GM23338 (cell line): ENCODE data around the gene MANEAL. TPM values are rescaled to one million over a fixed set of nuclear protein-coding genes. Genes with fewer than 3 reads are reported as not detected.

ENCODE experiments used
- ATAC-seq: fragments of 200-7000 bp; cut with Tn5 transposase; 3 replicates; pipeline ENCODE4 v1.9.1; 2020
- DNase-seq: peaks from one replicate; pipeline ENCODE4 v3.0.0-alpha.2; 2015; ENCODE audit warnings: low spot score
- H2AFZ ChIP-seq: fragments of 200-600 bp; sonication (generic); 2 replicates; pipeline ENCODE4 v1.8.0; 2016; ENCODE audit warnings: antibody characterized with exemption, mild to moderate bottlenecking, moderate library complexity
- H3F3A ChIP-seq: fragments of 200-600 bp; sonication (generic); replicated peaks from 2 replicates; pipeline ENCODE4 v1.8.0; 2017; ENCODE audit warnings: antibody characterized with exemption, mixed run types, low read depth
- H3K27ac ChIP-seq: fragments of 200-600 bp; sonication (generic); 2 replicates; pipeline ENCODE4 v1.6.1; 2016; ENCODE audit warnings: low read depth
- H3K27me3 ChIP-seq: fragments of 200-600 bp; sonication (generic); 2 replicates; pipeline ENCODE4 v1.8.0; 2016; ENCODE audit warnings: mild to moderate bottlenecking, mixed run types, moderate library complexity; ENCODE audit not compliant: insufficient read depth
- H3K36me3 ChIP-seq: fragments of 200-600 bp; sonication (generic); 2 replicates; pipeline ENCODE4 v1.8.0; 2016; ENCODE audit warnings: mild to moderate bottlenecking; ENCODE audit not compliant: insufficient read depth
- H3K4me1 ChIP-seq: fragments of 200-600 bp; sonication (generic); 2 replicates; pipeline ENCODE4 v1.8.0; 2016; ENCODE audit warnings: mild to moderate bottlenecking, moderate library complexity; ENCODE audit not compliant: insufficient read depth
- H3K4me2 ChIP-seq: fragments of 200-600 bp; sonication (generic); 2 replicates; pipeline ENCODE4 v1.7.1; 2017; ENCODE audit warnings: mixed run types
- H3K4me3 ChIP-seq: fragments of 200-600 bp; sonication (generic); 2 replicates; pipeline ENCODE4 v1.6.1; 2016; ENCODE audit warnings: mixed run types
- H3K79me2 ChIP-seq: fragments of 200-600 bp; sonication (generic); replicated peaks from 2 replicates; pipeline ENCODE4 v1.8.0; 2017; ENCODE audit warnings: mild to moderate bottlenecking; ENCODE audit not compliant: insufficient read depth
- H3K9me2 ChIP-seq: fragments of 200-600 bp; sonication (generic); 2 replicates; pipeline ENCODE4 v1.8.0; 2017; ENCODE audit not compliant: insufficient read depth
- H4K20me1 ChIP-seq: fragments of 200-600 bp; sonication (generic); replicated peaks from 2 replicates; pipeline ENCODE4 v1.8.0; 2017; ENCODE audit warnings: mild to moderate bottlenecking; ENCODE audit not compliant: insufficient read depth
- H3K27ac Mint-ChIP-seq: 2 replicates; pipeline ENCODE4 v1.8.0; 2020; ENCODE audit warnings: inconsistent platforms, mild to moderate bottlenecking, moderate library complexity, mixed read lengths
- H3K27me3 Mint-ChIP-seq: 3 replicates; pipeline ENCODE4 v1.8.0; 2022; ENCODE audit warnings: low read depth, mild to moderate bottlenecking, moderate library complexity, mixed read lengths, inconsistent platforms; ENCODE audit not compliant: insufficient read depth, poor library complexity
- H3K36me3 Mint-ChIP-seq: 3 replicates; pipeline ENCODE4 v1.8.0; 2021; ENCODE audit warnings: low read depth, mild to moderate bottlenecking, inconsistent platforms, moderate library complexity, mixed read lengths
- H3K4me1 Mint-ChIP-seq: 3 replicates; pipeline ENCODE4 v1.8.0; 2020; ENCODE audit warnings: mild to moderate bottlenecking, inconsistent platforms, mixed read lengths
- H3K4me3 Mint-ChIP-seq: 3 replicates; pipeline ENCODE4 v1.8.0; 2021; ENCODE audit warnings: moderate library complexity, mild to moderate bottlenecking, inconsistent platforms, mixed read lengths
- H3K9me3 Mint-ChIP-seq: 3 replicates; pipeline ENCODE4 v1.8.0; 2020; ENCODE audit warnings: moderate library complexity, mild to moderate bottlenecking, inconsistent platforms, mixed read lengths
- CREB1 ChIP-seq: fragments of 250-450 bp; sonication (Bioruptor Pico); IDR thresholded peaks from 2 replicates; pipeline ENCODE4 v1.5.0; 2020; ENCODE audit warnings: low read depth, mild to moderate bottlenecking, moderate library complexity
- CTCF ChIP-seq, 2 experiments: fragments of 200-600 bp in 1 of 2; sonication (generic) in 1 of 2; conservative IDR thresholded peaks; 2 replicates each; pipeline versions ENCODE4 v1.5.1 to v1.6.1; 2016 to 2017; ENCODE audit warnings: antibody characterized with exemption in 2 of 2, low read depth in 2 of 2, mild to moderate bottlenecking in 2 of 2, moderate library complexity in 1 of 2
- EZH2phosphoT487 ChIP-seq: fragments of 200-600 bp; sonication (generic); IDR thresholded peaks from one replicate; pipeline ENCODE4 v1.8.1; 2018; ENCODE audit warnings: antibody characterized with exemption; ENCODE audit not compliant: unreplicated experiment
- JUNB ChIP-seq: IDR thresholded peaks from one replicate; pipeline ENCODE4 v1.6.1; 2016; ENCODE audit warnings: antibody characterized with exemption; ENCODE audit not compliant: unreplicated experiment
- POLR2AphosphoS5 ChIP-seq: IDR thresholded peaks from 2 replicates; pipeline ENCODE4 v1.6.1; 2016; ENCODE audit warnings: antibody characterized with exemption, low read depth
- REST ChIP-seq: IDR thresholded peaks from one replicate; pipeline ENCODE4 v1.6.1; 2018; ENCODE audit warnings: antibody characterized with exemption; ENCODE audit not compliant: unreplicated experiment
- STAT1 ChIP-seq: IDR thresholded peaks from one replicate; pipeline ENCODE4 v1.6.1; 2016; ENCODE audit warnings: antibody characterized with exemption; ENCODE audit not compliant: unreplicated experiment
- ZNF331 ChIP-seq: fragments of 250-450 bp; sonication (Bioruptor Pico); IDR thresholded peaks from 2 replicates; pipeline ENCODE4 v1.5.0; 2020; ENCODE audit warnings: low read depth, mild to moderate bottlenecking, moderate library complexity
- ZNF462 ChIP-seq: fragments of 250-450 bp; sonication (Bioruptor Pico); IDR thresholded peaks from 2 replicates; pipeline ENCODE4 v1.5.0; 2020; ENCODE audit warnings: mild to moderate bottlenecking, moderate library complexity
- polyA plus RNA-seq: library from polyadenylated mRNA; unstranded; fragments of >200 nt; fragmentation: Nextera tagmentation; extraction: Ambion mirVana; gene quantifications from 2 replicates; pipeline ENCODE4 v1.2.1, GENCODE V29; 2016
- total RNA-seq: library from RNA; depleted of rRNA; stranded (reverse); fragments of >200 nt; shearing (Covaris generic); gene quantifications from 2 replicates; pipeline ENCODE4 v1.2.3, GENCODE V29; 2014

MANEAL gene
- total and polyA plus RNA-seq, 2 experiments from 2014 or later = 2.3 to 8.1 TPM

GRCh38 chr1:37778654-37779053 lies 15.0 kb upstream of the MANEAL start:
- Histone ChIP-seq H3K4me2 (no peak overlapping the region), H3K4me3 (no peak overlapping the region), H2AFZ (no peak overlapping the region), H3K9me2 (no peaks in the 10 kb centered on the region), H4K20me1 (no peaks in the 10 kb centered on the region), H3K27ac (no peak overlapping the region), H3K4me1 (no peaks in the 10 kb centered on the region), H3K27me3 (no peaks in the 10 kb centered on the region), H3K36me3 (no peaks in the 10 kb centered on the region), H3K79me2 (no peaks in the 10 kb centered on the region), H3F3A (no peaks in the 10 kb centered on the region)
- DNase-seq (no peak), ATAC-seq (no peak)
- Mint-ChIP-seq H3K27me3 (peaks cover 7% of the 10 kb centered on the region), H3K4me3 (no peak overlapping the region), H3K27ac (no peak overlapping the region), H3K36me3 (no peaks in the 10 kb centered on the region), H3K9me3 (no peaks in the 10 kb centered on the region), H3K4me1 (no peaks in the 10 kb centered on the region)
- TF ChIP-seq JUNB (no peak), REST (no peak), STAT1 (no peak), CREB1 (CRISPR knock-in tag) (no peak), ZNF462 (CRISPR knock-in tag) (no peak), CTCF (conservative IDR thresholded peaks at IDR 0.05; ENCODE audit: low read depth in 2 of 2) (no peak), POLR2AphosphoS5 (no peak), ZNF331 (CRISPR knock-in tag) (no peak), EZH2phosphoT487 (no peak)
